SJSA1 (cell line): ENCODE measurements around the gene PLCG1. TPM values are rescaled to one million over a fixed set of nuclear protein-coding genes. Genes with fewer than 3 reads are reported as not detected.
"Not testable (repeated sequence)": the region's sequence is repeated elsewhere in the genome, so short reads cannot be mapped to it uniquely, and the experiment has no call there.

Experiments used
- DNase-seq, 2 experiments: peaks; one replicate each; pipeline ENCODE4 v3.0.0-alpha.2; 2015 to 2020; ENCODE audit warnings: low spot score in 2 of 2, low read depth in 1 of 2
- H3K27ac ChIP-seq: fragments of 250-450 bp; sonication (Bioruptor Pico); 2 replicates; pipeline ENCODE4 v1.5.1; 2020; ENCODE audit warnings: mild to moderate bottlenecking, moderate library complexity
- H3K27me3 ChIP-seq: fragments of 250-450 bp; sonication (Bioruptor Pico); replicated peaks from 2 replicates; pipeline ENCODE4 v1.5.1; 2020; ENCODE audit warnings: mild to moderate bottlenecking, moderate library complexity
- H3K36me3 ChIP-seq: fragments of 250-450 bp; sonication (Bioruptor Pico); 2 replicates; pipeline ENCODE4 v1.5.1; 2020; ENCODE audit warnings: mild to moderate bottlenecking
- H3K4me1 ChIP-seq: fragments of 250-450 bp; sonication (Bioruptor Pico); replicated peaks from 2 replicates; pipeline ENCODE4 v1.6.1; 2021; ENCODE audit warnings: mild to moderate bottlenecking
- H3K4me3 ChIP-seq: fragments of 250-450 bp; sonication (Bioruptor Pico); 2 replicates; pipeline ENCODE4 v1.5.1; 2020; ENCODE audit warnings: mild to moderate bottlenecking
- H3K9me3 ChIP-seq: fragments of 250-450 bp; sonication (Bioruptor Pico); replicated peaks from 2 replicates; pipeline ENCODE4 v1.5.1; 2020; ENCODE audit warnings: mild to moderate bottlenecking
- total RNA-seq: library from RNA; depleted of rRNA; stranded (reverse); fragments of >200 nt; shearing (Covaris generic); gene quantifications from 2 replicates; pipeline ENCODE4 v1.2.3, GENCODE V29; 2014

The PLCG1 gene
- total RNA-seq, 1 experiment from 2014 or later, result 69.1 TPM

- no peaks in the 10 kb centered on the region for H3K4me1 ChIP-seq
- no peaks in the 10 kb centered on the region for H3K9me3 ChIP-seq
- no peak overlapping the region for H3K27ac ChIP-seq
- H3K27me3 ChIP-seq, result no peaks in the 10 kb centered on the region
- H3K4me3 ChIP-seq, result no peak overlapping the region
- no peak for DNase-seq
- H3K36me3 ChIP-seq, result peaks cover 84% of the 10 kb centered on the region
Measured at GRCh38 chr20:41116282-41116956, 20.9 kb upstream of the PLCG1 start.

GRCh38 chr20:41118159-41118558, 19.2 kb upstream of the PLCG1 start:
- not testable (repeated sequence) for H3K27ac ChIP-seq, H3K4me3 ChIP-seq, DNase-seq, H3K27me3 ChIP-seq, H3K9me3 ChIP-seq, H3K4me1 ChIP-seq
- peaks cover 94% of the 10 kb centered on the region for H3K36me3 ChIP-seq

- DNase-seq, result no peak
- Histone ChIP-seq H3K27me3 (no peaks in the 10 kb centered on the region), H3K4me3 (no peak overlapping the region), H3K4me1 (no peaks in the 10 kb centered on the region), H3K9me3 (no peaks in the 10 kb centered on the region), H3K27ac (no peak overlapping the region), H3K36me3 (peaks cover 94% of the 10 kb centered on the region)
Measured at GRCh38 chr20:41118632-41119031, 18.7 kb upstream of the PLCG1 start.

GRCh38 chr20:41119614-41120561, 17.5 kb upstream of the PLCG1 start:
- Histone ChIP-seq H3K27ac (no peak overlapping the region), H3K9me3 (no peaks in the 10 kb centered on the region), H3K36me3 (peaks cover 91% of the 10 kb centered on the region), H3K27me3 (no peaks in the 10 kb centered on the region), H3K4me1 (no peaks in the 10 kb centered on the region), H3K4me3 (no peak overlapping the region)
- no peak for DNase-seq

GRCh38 chr20:41121399-41121798, 15.9 kb upstream of the PLCG1 start:
- DNase-seq, result no peak
- Histone ChIP-seq H3K27ac (no peak overlapping the region), H3K4me1 (no peaks in the 10 kb centered on the region), H3K36me3 (peaks cover 91% of the 10 kb centered on the region), H3K27me3 (no peaks in the 10 kb centered on the region), H3K4me3 (no peak overlapping the region), H3K9me3 (no peaks in the 10 kb centered on the region)

GRCh38 chr20:41123631-41124030, 13.7 kb upstream of the PLCG1 start:
- H3K27me3 ChIP-seq, result no peaks in the 10 kb centered on the region
- H3K4me1 ChIP-seq, result no peaks in the 10 kb centered on the region
- DNase-seq, result peak in 1 of 2 experiments; percentile 5
- H3K36me3 ChIP-seq, result peaks cover 81% of the 10 kb centered on the region
- H3K4me3 ChIP-seq, result no peak overlapping the region
- H3K27ac ChIP-seq, result no peak overlapping the region
- no peaks in the 10 kb centered on the region for H3K9me3 ChIP-seq

GRCh38 chr20:41124451-41125094, 12.8 kb upstream of the PLCG1 start:
- H3K4me1 ChIP-seq, result no peaks in the 10 kb centered on the region
- peak in 1 of 2 experiments; percentile 27 for DNase-seq
- no peak overlapping the region for H3K4me3 ChIP-seq
- no peaks in the 10 kb centered on the region for H3K9me3 ChIP-seq
- no peaks in the 10 kb centered on the region for H3K27me3 ChIP-seq
- no peak overlapping the region for H3K27ac ChIP-seq
- peaks cover 71% of the 10 kb centered on the region for H3K36me3 ChIP-seq

GRCh38 chr20:41125530-41126457, 11.5 kb upstream of the PLCG1 start:
- Histone ChIP-seq H3K36me3 (peaks cover 59% of the 10 kb centered on the region), H3K27ac (no peak overlapping the region), H3K27me3 (no peaks in the 10 kb centered on the region), H3K4me3 (no peak overlapping the region), H3K4me1 (no peaks in the 10 kb centered on the region), H3K9me3 (no peaks in the 10 kb centered on the region)
- peak in 1 of 2 experiments; percentile 30 for DNase-seq

GRCh38 chr20:41126719-41127118, 10.6 kb upstream of the PLCG1 start:
- no peak overlapping the region for H3K4me3 ChIP-seq
- H3K4me1 ChIP-seq, result no peaks in the 10 kb centered on the region
- DNase-seq, result peak in 1 of 2 experiments; percentile 11
- no peaks in the 10 kb centered on the region for H3K27me3 ChIP-seq
- no peak overlapping the region for H3K27ac ChIP-seq
- peaks cover 50% of the 10 kb centered on the region for H3K36me3 ChIP-seq
- H3K9me3 ChIP-seq, result no peaks in the 10 kb centered on the region

GRCh38 chr20:41128317-41128716, 9.0 kb upstream of the PLCG1 start:
- DNase-seq, H3K4me3 ChIP-seq, H3K9me3 ChIP-seq, H3K4me1 ChIP-seq, H3K27me3 ChIP-seq, H3K27ac ChIP-seq: not testable (repeated sequence)
- H3K36me3 ChIP-seq, result peaks cover 35% of the 10 kb centered on the region

GRCh38 chr20:41131594-41132387, 5.6 kb upstream of the PLCG1 start:
- peaks cover 7% of the 10 kb centered on the region for H3K4me1 ChIP-seq

GRCh38 chr20:41132388-41132775, 5.0 kb upstream of the PLCG1 start:
- not testable (repeated sequence) for H3K27me3 ChIP-seq, DNase-seq, H3K4me3 ChIP-seq, H3K27ac ChIP-seq, H3K9me3 ChIP-seq
- H3K4me1 ChIP-seq, result peaks cover 11% of the 10 kb centered on the region
- H3K36me3 ChIP-seq, result peaks cover 11% of the 10 kb centered on the region

More at GRCh38 chr20:41131594-41132387, 5.6 kb upstream of the PLCG1 start:
- H3K27ac ChIP-seq, result no peak overlapping the region
- peaks cover 5% of the 10 kb centered on the region for H3K36me3 ChIP-seq
- H3K4me3 ChIP-seq, result no peak overlapping the region
- DNase-seq, result peak in 1 of 2 experiments; percentile 21
- H3K27me3 ChIP-seq, result no peaks in the 10 kb centered on the region
- no peaks in the 10 kb centered on the region for H3K9me3 ChIP-seq
